ENCODE data around the gene NOD1.

DNA sequence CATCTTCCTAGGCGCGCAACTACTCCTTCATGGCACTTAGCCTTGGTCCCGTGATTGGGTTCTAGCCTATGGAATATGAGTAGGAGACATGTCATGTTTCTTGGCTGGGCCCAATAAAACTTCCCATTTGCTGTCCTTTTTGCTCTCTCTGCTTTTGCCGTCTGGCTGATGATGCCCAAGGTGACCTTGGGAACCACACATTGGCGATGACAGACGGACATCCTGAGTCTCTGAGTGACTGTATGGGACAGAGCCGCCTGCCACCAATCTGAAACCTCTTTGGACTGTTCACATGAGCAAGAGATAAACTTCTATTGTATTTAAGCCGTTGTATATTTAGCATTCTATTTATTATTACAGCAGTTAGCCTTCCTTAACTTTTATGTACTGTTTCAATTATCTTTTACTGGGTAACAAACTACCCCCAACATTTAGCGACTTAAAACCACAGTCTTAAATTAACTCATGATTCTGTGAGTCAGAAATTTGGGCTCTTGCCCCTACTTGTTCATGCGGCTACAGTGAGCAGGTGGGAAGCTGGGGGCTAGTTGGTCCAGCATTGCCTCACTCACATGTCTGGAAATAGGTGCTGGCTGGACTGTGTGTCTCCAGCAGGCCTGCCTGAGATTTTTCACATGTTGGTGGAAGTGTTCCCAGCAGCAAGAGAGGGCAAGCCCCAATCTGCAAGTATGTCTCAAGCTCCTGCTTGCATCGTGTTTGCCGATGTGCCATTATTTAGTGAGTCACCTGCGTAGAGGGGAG is 71.7 kb downstream of the NOD1 start:
- TF ChIP-seq ZNF169 (tag by site-specific recombination; IDR thresholded peaks at IDR 0.05) (no peak), YY1 (tag by site-specific recombination; IDR thresholded peaks at IDR 0.05) (no peak), ZNF202 (tag by site-specific recombination; IDR thresholded peaks at IDR 0.05; ENCODE audit: borderline replicate concordance) (no peak), ZBTB21 (tag by site-specific recombination; IDR thresholded peaks at IDR 0.05) (no peak), ZBTB8A (tag by site-specific recombination; IDR thresholded peaks at IDR 0.05) (no peak)
- TF ChIP-seq, protein P1, sequence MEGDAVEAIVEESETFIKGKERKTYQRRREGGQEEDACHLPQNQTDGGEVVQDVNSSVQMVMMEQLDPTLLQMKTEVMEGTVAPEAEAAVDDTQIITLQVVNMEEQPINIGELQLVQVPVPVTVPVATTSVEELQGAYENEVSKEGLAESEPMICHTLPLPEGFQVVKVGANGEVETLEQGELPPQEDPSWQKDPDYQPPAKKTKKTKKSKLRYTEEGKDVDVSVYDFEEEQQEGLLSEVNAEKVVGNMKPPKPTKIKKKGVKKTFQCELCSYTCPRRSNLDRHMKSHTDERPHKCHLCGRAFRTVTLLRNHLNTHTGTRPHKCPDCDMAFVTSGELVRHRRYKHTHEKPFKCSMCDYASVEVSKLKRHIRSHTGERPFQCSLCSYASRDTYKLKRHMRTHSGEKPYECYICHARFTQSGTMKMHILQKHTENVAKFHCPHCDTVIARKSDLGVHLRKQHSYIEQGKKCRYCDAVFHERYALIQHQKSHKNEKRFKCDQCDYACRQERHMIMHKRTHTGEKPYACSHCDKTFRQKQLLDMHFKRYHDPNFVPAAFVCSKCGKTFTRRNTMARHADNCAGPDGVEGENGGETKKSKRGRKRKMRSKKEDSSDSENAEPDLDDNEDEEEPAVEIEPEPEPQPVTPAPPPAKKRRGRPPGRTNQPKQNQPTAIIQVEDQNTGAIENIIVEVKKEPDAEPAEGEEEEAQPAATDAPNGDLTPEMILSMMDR (tag by site-specific recombination; IDR thresholded peaks at IDR 0.05): no peak

Measured in HEK293 (cell line).